AG04449 (cell line): Measurements from ENCODE around the gene NTRK3.

ENCODE experiments used
- CTCF ChIA-PET: fragments of 350-600 bp; formaldehyde crosslinking; extraction: SDS; loops from one replicate; lab custom pipeline; 2021; ENCODE audit warnings: antibody characterized with exemption; lab: Yijun Ruan, JAX
- POLR2A ChIA-PET: fragments of 400-600, 350-600 bp; formaldehyde crosslinking; extraction: SDS; loops from one replicate; lab custom pipeline; 2020; ENCODE audit warnings: antibody characterized with exemption, inconsistent platforms; lab: Yijun Ruan, JAX
- DNase-seq: peaks from one replicate; pipeline ENCODE4 v3.0.0-alpha.2; 2010; ENCODE audit warnings: low read depth, low spot score
- H3K4me3 ChIP-seq: 2 replicates; pipeline ENCODE4 v1.5.1; 2011; ENCODE audit warnings: low read depth, mild to moderate bottlenecking, control low read depth, low read length
- CTCF ChIP-seq: IDR thresholded peaks from one replicate; pipeline ENCODE4 v1.5.1; 2011; ENCODE audit warnings: mild to moderate bottlenecking, moderate library complexity, low read length, control low read depth, inconsistent platforms; ENCODE audit not compliant: insufficient read depth; ENCODE audit errors: missing control alignments

The NTRK3 gene

DNA sequence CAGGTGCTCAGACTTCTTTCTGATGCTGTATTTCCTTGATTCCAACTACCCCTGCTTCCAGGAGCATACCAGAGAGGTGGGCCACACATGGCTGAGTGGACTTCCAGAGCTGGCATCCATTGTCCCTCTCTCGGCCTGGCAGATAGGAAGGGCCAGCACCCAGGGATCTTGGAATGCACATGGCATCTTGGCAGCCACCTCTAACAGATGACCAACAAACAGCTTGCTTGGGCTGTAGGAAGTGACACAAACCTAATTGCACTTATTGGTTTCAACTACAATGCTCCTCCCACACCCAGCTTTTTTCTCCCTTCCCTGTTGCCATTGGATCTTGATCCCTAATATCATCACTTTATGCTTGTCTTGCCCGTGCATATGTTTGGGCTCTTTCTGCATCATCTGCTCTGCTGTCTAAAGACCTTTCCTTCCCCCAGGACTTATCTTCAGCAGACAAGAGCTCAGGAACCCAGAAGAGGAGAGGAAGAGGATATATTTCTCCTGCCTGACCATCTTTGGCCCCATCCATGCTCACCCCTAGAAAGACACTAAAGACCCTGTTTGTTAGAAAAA, 294.6 kb downstream of the NTRK3 start:
- no peak for TF ChIP-seq CTCF
- CTCF ChIA-PET = no interaction called here
- H3K4me3 ChIP-seq = no peak overlapping the region
- POLR2A ChIA-PET = no interaction called here
- no peak for DNase-seq

GRCh38 chr15:87959662-87960061, 296.9 kb downstream of the NTRK3 start:
- H3K4me3 ChIP-seq = no peak overlapping the region
- TF ChIP-seq CTCF = no peak
- POLR2A ChIA-PET = no interaction called here
- DNase-seq = no peak
- CTCF ChIA-PET = interaction anchor here (1.3 kb wide), 1 partner anchor 9 kb away, joined by 4 read pairs; no protein-coding TSS in a partner anchor

GRCh38 chr15:87959080-87959479, 297.5 kb downstream of the NTRK3 start:
- CTCF ChIA-PET = interaction anchor here (1.3 kb wide), 1 partner anchor 9 kb away, joined by 4 read pairs; no protein-coding TSS in a partner anchor
- POLR2A ChIA-PET = no interaction called here
- DNase-seq = no peak
- no peak for TF ChIP-seq CTCF
- no peak overlapping the region for H3K4me3 ChIP-seq

DNA sequence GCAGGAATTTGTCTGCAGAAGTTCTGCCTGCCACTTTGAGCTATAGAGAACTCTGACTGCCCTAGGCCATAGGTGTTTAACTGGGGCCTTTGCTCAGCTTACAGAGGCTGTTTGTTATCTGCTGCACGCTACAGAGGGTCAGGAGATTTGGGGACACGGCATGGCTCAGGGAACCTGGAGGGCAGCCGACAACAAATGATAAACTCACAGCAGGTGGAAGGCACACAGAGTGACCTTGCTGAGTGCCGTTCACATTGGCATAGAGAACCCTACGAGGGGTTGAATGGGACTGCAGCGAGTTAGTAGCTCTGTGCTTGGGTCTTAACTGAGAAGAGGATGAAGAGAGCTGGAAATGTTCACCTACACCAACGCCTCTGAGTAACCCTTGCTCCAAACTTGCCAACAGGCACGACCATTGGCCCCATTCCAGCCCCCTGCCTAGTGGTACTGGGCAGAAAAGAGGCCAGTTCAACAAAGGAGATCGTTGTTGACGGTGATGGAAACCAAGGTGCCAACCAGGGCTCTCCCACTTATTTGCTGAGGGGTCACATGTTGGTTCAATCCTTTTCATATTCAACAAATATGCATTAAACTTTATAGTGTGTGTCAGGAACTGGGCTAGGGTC, 301.1 kb downstream of the NTRK3 start:
- TF ChIP-seq CTCF = no peak
- H3K4me3 ChIP-seq = no peak overlapping the region
- DNase-seq = no peak
- CTCF ChIA-PET = no interaction called here
- POLR2A ChIA-PET = no interaction called here

DNA sequence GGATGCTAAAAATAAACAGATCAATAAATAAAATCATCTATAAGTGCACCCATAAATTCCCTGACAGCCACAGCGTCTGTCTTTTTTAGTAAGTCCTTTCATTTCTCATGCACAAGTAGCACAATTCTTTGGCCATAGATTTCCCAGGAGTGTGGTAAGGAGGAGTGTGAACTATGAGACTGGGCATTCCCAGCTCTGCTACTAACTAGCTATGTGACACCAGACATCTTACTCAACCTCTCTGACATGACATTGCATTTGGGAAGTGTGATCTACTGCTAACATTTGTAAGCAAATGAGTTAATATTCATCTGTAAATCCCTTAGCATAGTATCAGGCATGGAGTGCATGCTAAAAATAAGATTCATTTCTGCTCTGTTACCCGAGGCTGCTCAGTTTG, 301.7 kb downstream of the NTRK3 start:
- no peak for TF ChIP-seq CTCF
- DNase-seq = no peak
- ChIA-PET CTCF (no interaction called here), POLR2A (no interaction called here)
- H3K4me3 ChIP-seq = no peak overlapping the region

DNA sequence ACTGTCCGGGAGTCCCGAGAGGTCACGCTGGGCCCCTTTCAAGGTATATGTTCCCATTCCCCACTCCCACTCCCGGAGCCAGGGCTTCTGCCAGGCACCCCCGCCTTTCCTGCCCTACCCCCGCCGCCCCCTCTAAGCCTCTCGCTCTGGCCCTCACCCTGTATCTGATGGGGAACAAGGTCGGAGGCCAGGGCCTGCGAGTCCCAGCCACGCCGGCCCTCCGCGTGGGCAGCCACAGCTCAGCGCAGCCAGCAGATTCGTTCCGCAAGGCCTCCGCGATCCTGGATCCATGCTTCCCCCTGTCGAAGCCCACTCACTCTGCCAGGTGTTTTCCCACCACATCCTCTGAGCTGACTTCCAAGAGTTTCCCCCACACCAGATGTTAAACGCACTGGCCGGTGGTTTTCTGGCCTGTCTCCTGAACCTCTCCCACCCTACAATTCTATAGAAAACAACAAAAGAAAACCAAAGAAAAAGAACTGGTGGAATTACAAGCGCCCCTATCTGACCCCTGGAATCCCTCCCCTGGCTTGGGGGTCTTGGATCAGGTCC, 303.7 kb downstream of the NTRK3 start:
- TF ChIP-seq CTCF = no peak
- POLR2A ChIA-PET = no interaction called here
- CTCF ChIA-PET = no interaction called here
- H3K4me3 ChIP-seq = no peak overlapping the region
- DNase-seq = no peak
